K562 (cell line): ENCODE data around the gene TM7SF3. TPM values are rescaled to one million over a fixed set of nuclear protein-coding genes. Genes with fewer than 3 reads are reported as not detected.

Source experiments
- ATAC-seq: fragments of 200-7000 bp; cut with Tn5 transposase; 3 replicates; pipeline ENCODE4 v1.9.1; 2020; ENCODE audit warnings: moderate library complexity
- BruUV-seq: library from RNA; stranded (reverse); fragments of 400-500 nt; replicated peaks from 2 replicates; lab custom pipeline; 2021; lab: Mats Ljungman, UMichigan
- CTCF ChIA-PET: fragments of 300-600 bp; formaldehyde crosslinking; extraction: SDS; loops from one replicate; lab custom pipeline; 2021; ENCODE audit warnings: low intra/inter-chr PET ratio; lab: Yijun Ruan, JAX
- POLR2A ChIA-PET: fragments of 300-600, 350-650 bp; sonication (Branson Sonifier 250); formaldehyde crosslinking; extraction: SDS; loops from one replicate; lab custom pipeline; 2021; ENCODE audit warnings: antibody characterized with exemption, inconsistent platforms; lab: Yijun Ruan, JAX
- DNase-seq, 4 experiments: peaks; one replicate each; pipeline versions ENCODE4 v3.0.0 to v3.0.0-alpha.2; 2011 to 2018; ENCODE audit warnings: low spot score in 3 of 4, mixed read lengths in 3 of 4; ENCODE audit errors: extremely low read depth in 1 of 4
- FAIRE-seq: peaks from 2 replicates; lab custom pipeline; 2011; peaks lifted over from hg19 to GRCh38; lab: Jason Lieb, UNC
- H2AFZ ChIP-seq: 2 replicates; pipeline ENCODE4 v1.6.0; 2011; ENCODE audit warnings: low read depth, low read length, control low read depth, inconsistent platforms
- H3K27ac ChIP-seq: fragments of 200-600 bp; 3 replicates; pipeline ENCODE4 v1.8.0; 2011; ENCODE audit warnings: low read depth, mild to moderate bottlenecking, control low read depth, inconsistent platforms, low read length, moderate library complexity, mixed read lengths; ENCODE audit errors: extremely low read depth
- H3K27me3 ChIP-seq, 2 experiments: fragments of 300-600 bp in 1 of 2; 2 replicates in 1 of 2; 3 replicates in 1 of 2; pipeline versions ENCODE4 v1.6.0 to v1.8.0; 2011; ENCODE audit warnings: inconsistent platforms in 2 of 2, low read length in 2 of 2, mild to moderate bottlenecking in 1 of 2, mixed read lengths in 1 of 2, moderate library complexity in 1 of 2; ENCODE audit not compliant: control insufficient read depth in 2 of 2, insufficient read depth in 2 of 2
- H3K36me3 ChIP-seq: fragments of 300-600 bp; 3 replicates; pipeline ENCODE4 v1.8.0; 2011; ENCODE audit warnings: mild to moderate bottlenecking, low read length, inconsistent platforms; ENCODE audit not compliant: control insufficient read depth, insufficient read depth
- H3K4me1 ChIP-seq, 2 experiments: fragments of 200-600 bp in 1 of 2; replicated peaks in 1 of 2; 2 replicates in 1 of 2; 3 replicates in 1 of 2; pipeline versions ENCODE4 v1.5.1 to v1.8.0; 2011; ENCODE audit warnings: inconsistent platforms in 2 of 2, low read length in 2 of 2, mild to moderate bottlenecking in 1 of 2, mixed read lengths in 1 of 2, moderate library complexity in 1 of 2; ENCODE audit not compliant: control insufficient read depth in 2 of 2, insufficient read depth in 2 of 2
- H3K4me2 ChIP-seq: 2 replicates; pipeline ENCODE4 v1.6.1; 2011; ENCODE audit warnings: low read length, control low read depth, inconsistent platforms, mixed read lengths; ENCODE audit not compliant: insufficient read depth
- H3K4me3 ChIP-seq: fragments of 200-600 bp; sonication (generic), shearing (Covaris generic); 2 replicates; pipeline ENCODE4 v1.5.1; 2016; ENCODE audit warnings: control low read depth, inconsistent platforms
- H3K79me2 ChIP-seq: fragments of 200-600 bp; 3 replicates; pipeline ENCODE4 v1.8.0; 2011; ENCODE audit warnings: low read length, inconsistent platforms; ENCODE audit not compliant: control insufficient read depth, insufficient read depth
- H3K9ac ChIP-seq, 2 experiments: 2 replicates each; pipeline versions ENCODE4 v1.6.0 to v1.6.1; 2011; ENCODE audit warnings: low read depth in 2 of 2, low read length in 2 of 2, control low read depth in 1 of 2, inconsistent platforms in 1 of 2, mild to moderate bottlenecking in 1 of 2, mixed read lengths in 1 of 2; ENCODE audit not compliant: insufficient read depth in 1 of 2
- H3K9me1 ChIP-seq: one replicate; pipeline ENCODE4 v1.6.0; 2011; ENCODE audit warnings: inconsistent platforms, mild to moderate bottlenecking, low read length, moderate library complexity; ENCODE audit not compliant: control insufficient read depth, insufficient read depth
- H3K9me3 ChIP-seq: replicated peaks from 2 replicates; pipeline ENCODE4 v1.5.1; 2011; ENCODE audit warnings: low read depth, low read length, inconsistent platforms; ENCODE audit not compliant: control insufficient read depth, insufficient read depth
- H4K20me1 ChIP-seq: replicated peaks from 2 replicates; pipeline ENCODE4 v1.6.1; 2011; ENCODE audit warnings: low read length, inconsistent platforms, mixed read lengths; ENCODE audit not compliant: control insufficient read depth, insufficient read depth
- WGBS: fragments of 100-300 bp; shearing (Covaris generic); methylation state at CpG from one replicate; pipeline ENCODE4 v1.1.6; 2016; ENCODE audit warnings: low coverage, mixed read lengths; ENCODE audit not compliant: insufficient coverage; ENCODE audit errors: missing lambda C conversion rate; 5-methylcytosine and 5-hydroxymethylcytosine counted together
- in situ Hi-C: fragments of 300-500 bp; cut with MboI; formaldehyde crosslinking; loops from 4 replicates; pipeline ENCODE4 v1.15.0; 2018; ENCODE audit warnings: inconsistent platforms, mixed read lengths
- intact Hi-C: fragments of 100-400 bp; cut with micrococcal nuclease; formaldehyde crosslinking; loops from 2 replicates; pipeline ENCODE4 v1.14.2; 2022
- polyA plus RNA-seq, 8 experiments: library from polyadenylated mRNA; depleted of rRNA in 4 of 8; stranded (reverse) in 5 of 8; unstranded in 3 of 8; fragments of >200 nt; fragmentation: Nextera tagmentation in 2 of 8; fragmentation: Illumina TruSeq in 1 of 8; extraction: Ambion mirVana in 2 of 8; extraction: Trizol in 1 of 8; gene quantifications; 2 replicates each; pipeline versions ENCODE4 v1.2.1 to v1.2.3, GENCODE V29; 2011 to 2014; ENCODE audit warnings: inconsistent platforms in 1 of 8, missing spikeins in 1 of 8
- total RNA-seq, 7 experiments: library from RNA; depleted of rRNA in 6 of 7; stranded (reverse); fragments of >200 nt in 6 of 7; fragmentation: Illumina TruSeq in 2 of 7; extraction: Trizol in 2 of 7; gene quantifications; 2 replicates each; pipeline versions ENCODE4 v1.2.1 to v1.2.3, GENCODE V29; 2011 to 2021; ENCODE audit warnings: low replicate concordance in 1 of 7
- TF ChIP-seq, protein P1 (sequence below): fragments of 450-650 bp; IDR thresholded peaks from 2 replicates; pipeline ENCODE4 v1.6.1; 2018; ENCODE audit warnings: mild to moderate bottlenecking, low read depth; ENCODE audit not compliant: partially characterized antibody

Gene TM7SF3
- total and polyA plus RNA-seq, 9 of the 15 experiments (the other 6 are each of a cell fraction or from before 2014, with no cell fraction given): 9.3 to 90.4 (median 24.8) TPM

- peak overlapping the region; percentile 84 for H3K4me2 ChIP-seq
- WGBS: 48% methylated on average over 2 of the region's 5 CpGs
- peak overlapping the region in 1 of 2 experiments; percentile 70; a peak in 2 of 4 replicates for H3K9ac ChIP-seq
- TF ChIP-seq, protein P1, sequence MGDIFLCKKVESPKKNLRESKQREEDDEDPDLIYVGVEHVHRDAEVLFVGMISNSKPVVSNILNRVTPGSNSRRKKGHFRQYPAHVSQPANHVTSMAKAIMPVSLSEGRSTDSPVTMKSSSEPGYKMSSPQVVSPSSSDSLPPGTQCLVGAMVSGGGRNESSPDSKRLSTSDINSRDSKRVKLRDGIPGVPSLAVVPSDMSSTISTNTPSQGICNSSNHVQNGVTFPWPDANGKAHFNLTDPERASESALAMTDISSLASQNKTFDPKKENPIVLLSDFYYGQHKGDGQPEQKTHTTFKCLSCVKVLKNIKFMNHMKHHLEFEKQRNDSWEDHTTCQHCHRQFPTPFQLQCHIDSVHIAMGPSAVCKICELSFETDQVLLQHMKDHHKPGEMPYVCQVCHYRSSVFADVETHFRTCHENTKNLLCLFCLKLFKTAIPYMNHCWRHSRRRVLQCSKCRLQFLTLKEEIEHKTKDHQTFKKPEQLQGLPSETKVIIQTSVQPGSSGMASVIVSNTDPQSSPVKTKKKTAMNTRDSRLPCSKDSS: no peak
- H3K4me3 ChIP-seq: no peak overlapping the region; the same call in 1 of the 2 replicates
- no peak for DNase-seq
- no peaks in the 10 kb centered on the region for H4K20me1 ChIP-seq
- peaks cover 17% of the 10 kb centered on the region for H3K79me2 ChIP-seq
- H3K9me1 ChIP-seq: no peaks in the 10 kb centered on the region
- H3K4me1 ChIP-seq: peaks cover 17 to 24% of the 10 kb centered on the region in 2 experiments
- no peak overlapping the region for H3K27ac ChIP-seq
- ATAC-seq: no peak
- intact Hi-C loops (loop anchor here (10.0 kb wide), 2 partner anchors 232 to 308 kb away; partner anchors contain the start of gene STK38L), in situ Hi-C loops (loop anchor here (5.0 to 10.0 kb wide), 2 partner anchors 76 to 158 kb away; partner anchors contain the start of genes FGFR1OP2 and INTS13)
- FAIRE-seq: no peak
- no TSS peak for BruUV-seq
- ChIA-PET CTCF (interaction anchor here (1.3 kb wide), 1 partner anchor 159 kb away, joined by 3 read pairs; no protein-coding TSS in a partner anchor), POLR2A (interaction anchor here (1.3 kb wide), 1 partner anchor 16 kb away, joined by 4 read pairs; no protein-coding TSS in a partner anchor)
- H3K9me3 ChIP-seq: no peaks in the 10 kb centered on the region
- no peaks in the 10 kb centered on the region; the same call in 2 of the 3 replicates for H3K36me3 ChIP-seq
- no peaks in the 10 kb centered on the region for H3K27me3 ChIP-seq
- 0 out of 2 replicates have a peak overlapping the region, but pooled peaks have one; percentile 2 for H2AFZ ChIP-seq
These were observed 1.3 kb downstream of the TM7SF3 start for GRCh38 chr12:27012982-27013255.
